PFSK-1 (cell line): Measurements from ENCODE around the gene CCER1.

Experiments
- FOXP2 ChIP-seq: optimal IDR thresholded peaks from 2 replicates; pipeline ENCODE3; 2011; ENCODE audit warnings: borderline replicate concordance, control low read depth, inconsistent platforms; ENCODE audit not compliant: insufficient read depth; ENCODE audit errors: extremely low read length, extremely low read depth
- POLR2AphosphoS5 ChIP-seq: IDR thresholded peaks from 2 replicates; pipeline ENCODE4 v1.6.1; 2012; ENCODE audit warnings: low read depth, mild to moderate bottlenecking, control low read depth, low read length, moderate library complexity
- SIN3A ChIP-seq: IDR thresholded peaks from 2 replicates; pipeline ENCODE4 v1.6.1; 2012; ENCODE audit warnings: mild to moderate bottlenecking, low read length, moderate library complexity, borderline replicate concordance; ENCODE audit not compliant: insufficient read depth
- TAF1 ChIP-seq: IDR thresholded peaks from 2 replicates; pipeline ENCODE4 v1.6.1; 2012; ENCODE audit warnings: low read length, control low read depth, borderline replicate concordance; ENCODE audit not compliant: insufficient read depth
- TF ChIP-seq, protein P1 (sequence below), 2 experiments: IDR thresholded peaks; 2 replicates each; pipeline versions ENCODE4 v1.6.1 to v1.8.0; 2011 to 2012; ENCODE audit warnings: low read depth in 2 of 2, low read length in 2 of 2, control low read depth in 1 of 2, inconsistent platforms in 1 of 2, mild to moderate bottlenecking in 1 of 2, moderate library complexity in 1 of 2; ENCODE audit not compliant: insufficient read depth in 1 of 2

DNA sequence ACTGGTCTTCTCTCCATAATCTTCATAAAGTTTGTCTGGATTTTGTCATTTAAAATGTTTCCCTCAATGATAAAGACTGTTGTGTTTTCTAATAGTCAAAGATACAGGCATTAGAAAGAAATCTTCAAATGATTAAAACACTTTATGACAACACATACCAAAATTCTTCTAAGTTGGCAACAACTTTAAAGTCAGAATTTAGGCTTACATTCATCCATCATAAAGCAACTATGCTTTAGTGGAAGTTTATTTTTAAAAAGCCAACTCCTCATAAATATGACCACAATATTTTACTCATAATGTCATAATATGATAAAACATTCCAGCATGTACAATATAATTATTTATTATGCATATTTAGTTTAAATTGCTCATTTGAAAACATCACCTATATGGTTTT lies 17.2 kb upstream of the CCER1 start:
- TF ChIP-seq POLR2AphosphoS5 (no peak), SIN3A (no peak), TAF1 (no peak), FOXP2 (no peak)
- TF ChIP-seq, protein P1, sequence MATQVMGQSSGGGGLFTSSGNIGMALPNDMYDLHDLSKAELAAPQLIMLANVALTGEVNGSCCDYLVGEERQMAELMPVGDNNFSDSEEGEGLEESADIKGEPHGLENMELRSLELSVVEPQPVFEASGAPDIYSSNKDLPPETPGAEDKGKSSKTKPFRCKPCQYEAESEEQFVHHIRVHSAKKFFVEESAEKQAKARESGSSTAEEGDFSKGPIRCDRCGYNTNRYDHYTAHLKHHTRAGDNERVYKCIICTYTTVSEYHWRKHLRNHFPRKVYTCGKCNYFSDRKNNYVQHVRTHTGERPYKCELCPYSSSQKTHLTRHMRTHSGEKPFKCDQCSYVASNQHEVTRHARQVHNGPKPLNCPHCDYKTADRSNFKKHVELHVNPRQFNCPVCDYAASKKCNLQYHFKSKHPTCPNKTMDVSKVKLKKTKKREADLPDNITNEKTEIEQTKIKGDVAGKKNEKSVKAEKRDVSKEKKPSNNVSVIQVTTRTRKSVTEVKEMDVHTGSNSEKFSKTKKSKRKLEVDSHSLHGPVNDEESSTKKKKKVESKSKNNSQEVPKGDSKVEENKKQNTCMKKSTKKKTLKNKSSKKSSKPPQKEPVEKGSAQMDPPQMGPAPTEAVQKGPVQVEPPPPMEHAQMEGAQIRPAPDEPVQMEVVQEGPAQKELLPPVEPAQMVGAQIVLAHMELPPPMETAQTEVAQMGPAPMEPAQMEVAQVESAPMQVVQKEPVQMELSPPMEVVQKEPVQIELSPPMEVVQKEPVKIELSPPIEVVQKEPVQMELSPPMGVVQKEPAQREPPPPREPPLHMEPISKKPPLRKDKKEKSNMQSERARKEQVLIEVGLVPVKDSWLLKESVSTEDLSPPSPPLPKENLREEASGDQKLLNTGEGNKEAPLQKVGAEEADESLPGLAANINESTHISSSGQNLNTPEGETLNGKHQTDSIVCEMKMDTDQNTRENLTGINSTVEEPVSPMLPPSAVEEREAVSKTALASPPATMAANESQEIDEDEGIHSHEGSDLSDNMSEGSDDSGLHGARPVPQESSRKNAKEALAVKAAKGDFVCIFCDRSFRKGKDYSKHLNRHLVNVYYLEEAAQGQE (IDR thresholded peaks at IDR 0.05; ENCODE audit: insufficient read depth in 1 of 2, low read depth in 2 of 2, low read length in 2 of 2) = no peak
